ENCODE measurements around the gene FAM210A. TPM values are rescaled to one million over a fixed set of nuclear protein-coding genes. Genes with fewer than 3 reads are reported as not detected.

FAM210A gene
- total and polyA plus RNA-seq, 2 of the 4 experiments (the other 2 are of a cell fraction): 9.8 to 25.3 TPM

Small RNA genes lying within 50 kb of the gene (microRNA-seq; reads per million reads assigned to microRNA genes)
- not detected for gene AP001525.1 (ENCODE audit: insufficient read depth, insufficient read length)
- not detected for gene RN7SL362P (ENCODE audit: insufficient read depth, insufficient read length)

Small RNA genes lying within 50 kb of the gene (small RNA-seq; reads per million reads assigned to genes)
- gene AP001525.1 (0 reads per million in 5 experiments), gene RN7SL362P (0 reads per million in 5 experiments)

Other genes starting within 250 kb of the FAM210A start
- 13.3 and 21.1 TPM in 2 replicates for gene RNMT, start 115 bp upstream of the FAM210A start, total RNA-seq (2012; rRNA removed)
- gene RNMT, start 115 bp upstream of the FAM210A start, polyA plus RNA-seq (2012; rRNA removed): 11.9 and 13.6 TPM in 2 replicates
- gene MC5R, start 97.6 kb upstream of the FAM210A start, total RNA-seq (2012; rRNA removed): not detected in 2 replicates
- not detected in 2 replicates for gene MC5R, start 97.6 kb upstream of the FAM210A start, polyA plus RNA-seq (2012; rRNA removed)
- not detected in 2 replicates for gene MC2R, start 189.0 kb upstream of the FAM210A start, total RNA-seq (2012; rRNA removed)
- not detected in 2 replicates for gene MC2R, start 189.0 kb upstream of the FAM210A start, polyA plus RNA-seq (2012; rRNA removed)

Data from IMR-90 (cell line).